GM21515 (cell line): Measurements from ENCODE around the gene ITGA4.
"Not testable (repeated sequence)": the region's sequence is repeated elsewhere in the genome, so short reads cannot be mapped to it uniquely, and the experiment has no call there.

ENCODE experiments used
- ATAC-seq: cut with Tn5 transposase; IDR thresholded peaks from one replicate; pipeline ENCODE4 v1.9.1; 2021; ENCODE audit not compliant: unreplicated experiment

ITGA4 gene

DNA sequence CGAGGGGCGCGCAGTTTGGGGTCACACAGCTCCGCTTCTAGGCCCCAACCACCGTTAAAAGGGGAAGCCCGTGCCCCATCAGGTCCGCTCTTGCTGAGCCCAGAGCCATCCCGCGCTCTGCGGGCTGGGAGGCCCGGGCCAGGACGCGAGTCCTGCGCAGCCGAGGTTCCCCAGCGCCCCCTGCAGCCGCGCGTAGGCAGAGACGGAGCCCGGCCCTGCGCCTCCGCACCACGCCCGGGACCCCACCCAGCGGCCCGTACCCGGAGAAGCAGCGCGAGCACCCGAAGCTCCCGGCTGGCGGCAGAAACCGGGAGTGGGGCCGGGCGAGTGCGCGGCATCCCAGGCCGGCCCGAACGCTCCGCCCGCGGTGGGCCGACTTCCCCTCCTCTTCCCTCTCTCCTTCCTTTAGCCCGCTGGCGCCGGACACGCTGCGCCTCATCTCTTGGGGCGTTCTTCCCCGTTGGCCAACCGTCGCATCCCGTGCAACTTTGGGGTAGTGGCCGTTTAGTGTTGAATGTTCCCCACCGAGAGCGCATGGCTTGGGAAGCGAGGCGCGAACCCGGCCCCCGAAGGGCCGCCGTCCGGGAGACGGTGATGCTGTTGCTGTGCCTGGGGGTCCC, at the start of gene ITGA4:
Gene ITGA4 (plus strand): TSS at position 266 of the 620 bp plus-strand sequence. CDS start 269 bp downstream, at position 535.
- ATAC-seq, result peak; percentile 75

DNA sequence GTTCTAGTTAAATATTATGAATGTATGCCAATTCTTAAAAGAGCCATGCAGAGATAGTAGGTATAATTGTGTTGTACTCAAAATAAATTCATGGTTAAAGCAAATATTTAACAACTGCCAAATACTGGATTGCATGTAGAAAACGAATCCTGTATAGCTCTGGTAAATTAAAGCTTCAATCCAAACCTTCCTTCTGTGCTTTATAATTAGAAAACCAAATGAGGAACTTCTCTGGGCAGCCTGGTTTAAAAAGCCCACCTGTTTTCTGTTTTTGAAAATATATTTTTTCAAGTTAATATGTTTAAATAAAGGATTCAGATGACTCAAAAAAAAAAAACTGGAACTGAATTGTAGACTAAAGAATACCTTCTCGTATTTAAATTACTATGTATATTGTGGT, 48.3 kb upstream of the ITGA4 start:
- ATAC-seq, result no peak

DNA sequence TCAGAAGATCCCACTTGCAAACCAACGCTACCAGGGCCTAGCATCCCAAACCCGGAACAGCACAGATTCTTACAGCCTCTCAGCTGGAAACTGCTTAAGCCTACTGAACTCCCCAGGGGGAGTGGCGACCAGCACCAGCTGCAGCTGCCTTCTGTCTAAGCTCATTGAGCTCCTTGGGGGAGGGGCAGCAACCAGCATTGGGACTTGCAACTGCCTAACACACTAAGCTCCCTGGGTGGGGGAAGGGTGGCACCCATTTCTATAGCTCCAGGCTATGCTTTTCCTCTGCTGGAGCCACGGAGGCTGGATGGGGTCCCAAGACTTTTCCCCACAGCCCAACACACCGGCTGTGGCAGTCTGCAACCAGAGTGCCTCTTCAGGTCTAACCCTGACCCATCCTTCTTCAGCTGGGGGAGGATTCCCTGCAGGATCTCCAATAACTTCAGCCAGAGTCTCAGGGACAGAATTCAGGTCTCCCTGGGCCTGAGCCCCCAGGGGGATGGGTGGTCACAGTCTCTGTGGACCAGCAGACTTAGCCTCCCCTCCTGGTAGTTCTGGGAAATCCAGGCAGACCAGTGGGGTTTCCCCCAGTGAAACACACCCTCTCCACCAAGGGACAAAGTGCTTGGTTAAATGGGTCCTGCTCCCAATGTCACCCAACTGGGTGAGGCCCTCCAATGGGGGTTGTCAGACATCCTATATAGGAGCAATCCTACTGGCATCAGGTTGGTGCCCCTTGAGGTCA, 45.9 kb upstream of the ITGA4 start:
- peak; percentile 95 for ATAC-seq

GRCh38 chr2:181419129-181419855, 37.9 kb upstream of the ITGA4 start:
- ATAC-seq, result no peak

DNA sequence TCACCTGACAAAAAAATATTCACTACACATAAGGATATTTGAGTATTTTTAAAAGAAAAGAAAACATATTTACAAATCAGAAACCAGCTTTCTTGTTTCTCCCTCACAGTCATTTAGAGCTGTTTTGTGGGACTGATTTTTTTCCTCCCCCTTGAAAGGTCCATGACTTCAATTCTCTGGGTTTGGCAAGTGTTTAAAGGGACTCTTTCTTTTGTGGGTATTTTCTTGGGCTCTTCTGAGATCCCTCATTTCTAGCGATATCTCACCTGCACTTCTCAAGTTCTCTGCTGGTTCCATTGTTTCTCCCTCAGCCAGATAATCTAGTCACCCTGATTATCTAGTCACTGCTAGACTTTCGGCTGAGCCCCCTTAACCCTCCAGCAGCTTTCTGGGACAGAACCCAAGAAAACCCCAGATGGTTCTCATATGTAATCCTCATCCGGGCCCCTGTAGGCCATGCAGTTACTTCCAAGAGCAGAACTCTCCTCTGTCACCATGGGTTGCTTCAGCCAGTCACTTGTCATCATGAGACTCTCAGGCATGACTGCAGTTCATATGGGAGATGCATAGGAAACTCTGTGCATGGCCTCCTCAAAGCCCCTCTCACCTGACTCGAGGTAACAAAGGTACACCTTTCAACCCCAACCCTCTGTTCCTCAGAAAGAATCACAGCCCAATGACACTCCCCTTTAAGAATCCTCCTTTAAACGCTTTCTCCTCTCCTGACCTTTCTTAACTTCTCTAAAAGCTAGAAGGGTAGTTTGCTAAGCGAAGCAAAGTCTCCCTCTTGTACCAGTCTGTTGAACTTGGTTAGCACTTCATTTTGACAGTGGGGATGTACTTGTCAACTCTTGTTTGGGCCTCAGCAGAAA, 36.7 kb upstream of the ITGA4 start:
- no peak for ATAC-seq

GRCh38 chr2:181421131-181421458, 36.1 kb upstream of the ITGA4 start:
- ATAC-seq, result no peak

- ATAC-seq, result no peak
These were observed 35.7 kb upstream of the ITGA4 start for GRCh38 chr2:181421464-181421863.

DNA sequence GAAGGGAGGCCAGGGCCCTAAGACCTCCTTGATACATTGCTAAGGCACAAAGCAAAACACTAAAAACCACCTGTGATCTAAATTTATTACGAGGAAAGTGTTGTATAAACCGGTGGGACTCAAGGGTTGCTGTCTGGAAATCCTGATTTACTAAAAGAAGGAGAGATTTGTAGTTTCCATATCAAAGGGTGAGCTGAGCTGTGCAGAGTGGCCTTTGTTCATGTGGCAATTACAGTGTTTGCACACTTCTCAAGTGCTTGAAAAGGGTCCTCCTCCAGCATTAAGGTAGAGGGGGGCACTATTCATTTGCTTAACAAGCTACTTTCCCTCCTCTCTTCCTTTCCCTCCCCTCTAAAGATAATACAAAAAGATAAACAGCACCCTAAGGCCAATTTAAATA, 30.5 kb upstream of the ITGA4 start:
- ATAC-seq, result no peak

- no peak for ATAC-seq
These were observed 26.6 kb upstream of the ITGA4 start for GRCh38 chr2:181430406-181431118.

- no peak for ATAC-seq
These were observed 25.5 kb upstream of the ITGA4 start for GRCh38 chr2:181431674-181432073.

DNA sequence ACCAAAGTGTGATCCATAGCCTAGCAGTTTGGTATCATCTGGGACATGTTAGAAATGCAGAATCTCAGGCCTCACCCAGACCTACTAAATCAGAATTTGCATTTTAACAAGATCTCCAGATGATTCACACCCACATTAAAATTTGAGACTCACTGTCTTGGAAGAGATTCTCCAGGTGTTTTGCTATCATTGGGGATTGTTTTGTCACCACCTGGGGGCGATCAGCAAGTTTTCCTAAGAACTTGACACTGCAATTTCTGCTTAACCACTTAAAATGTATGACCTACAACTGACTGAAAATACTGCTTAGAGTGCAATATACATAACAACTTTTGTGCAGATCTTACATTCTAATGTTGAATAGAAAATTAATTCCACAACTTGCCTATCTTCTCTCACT, 18.9 kb upstream of the ITGA4 start:
- ATAC-seq, result no peak

DNA sequence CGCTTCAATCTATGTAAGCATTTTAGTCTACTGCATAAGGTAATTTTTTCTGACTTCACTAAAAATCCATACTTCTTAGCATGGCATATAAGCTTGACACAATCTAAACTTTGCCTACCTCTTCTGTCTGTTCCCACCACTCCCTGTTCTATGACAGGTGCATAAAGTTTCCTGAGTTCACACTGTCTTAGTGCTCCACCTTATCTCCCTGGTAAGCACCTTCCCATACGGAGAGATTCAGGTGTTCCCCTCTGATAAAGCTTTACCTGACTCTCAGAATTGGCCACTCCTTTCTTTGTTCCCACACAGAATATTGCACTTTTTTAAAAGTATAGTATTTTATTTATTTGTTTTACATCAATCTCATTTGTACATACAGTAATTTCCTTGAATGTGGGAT, 16.8 kb upstream of the ITGA4 start:
- no peak for ATAC-seq

DNA sequence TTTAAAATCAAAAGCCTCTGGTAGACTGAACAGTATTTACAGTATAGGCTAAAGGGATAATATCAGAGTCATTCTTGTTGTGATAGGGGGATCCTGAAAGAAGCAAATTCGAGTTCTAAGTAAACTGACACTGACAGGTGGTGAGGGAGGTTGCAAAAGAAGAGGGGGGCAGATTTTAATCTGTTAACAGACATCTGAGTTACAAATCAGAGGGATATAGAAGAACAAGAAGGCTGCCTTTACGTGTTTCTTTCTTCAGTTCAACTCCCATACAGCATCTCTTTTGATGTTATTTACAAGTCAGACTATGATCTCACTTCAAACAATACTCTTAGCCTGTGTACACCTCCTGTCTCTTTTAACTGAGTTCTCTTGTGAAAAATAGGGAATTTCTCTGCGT, 16.3 kb upstream of the ITGA4 start:
- no peak for ATAC-seq

DNA sequence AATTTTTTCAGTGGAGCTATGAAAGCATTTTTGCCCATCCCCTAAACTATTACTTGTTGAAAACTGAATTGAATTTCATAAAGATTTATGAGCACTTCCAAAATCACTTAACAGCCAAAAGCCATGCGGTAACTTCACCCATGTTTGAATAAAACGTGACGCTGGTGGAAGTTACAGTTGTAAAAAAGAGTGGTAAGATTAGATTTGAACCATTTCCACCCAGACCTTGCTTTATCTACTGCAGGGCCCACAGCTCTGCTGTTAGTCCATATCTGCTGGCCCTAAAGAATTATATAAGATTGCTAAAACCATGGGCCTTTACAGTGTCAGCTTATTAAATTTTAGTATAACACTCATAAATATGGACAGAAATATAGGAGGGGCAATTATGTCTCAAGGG, 15.5 kb upstream of the ITGA4 start:
- ATAC-seq, result no peak

GRCh38 chr2:181444654-181445053, 12.5 kb upstream of the ITGA4 start:
- no peak for ATAC-seq

DNA sequence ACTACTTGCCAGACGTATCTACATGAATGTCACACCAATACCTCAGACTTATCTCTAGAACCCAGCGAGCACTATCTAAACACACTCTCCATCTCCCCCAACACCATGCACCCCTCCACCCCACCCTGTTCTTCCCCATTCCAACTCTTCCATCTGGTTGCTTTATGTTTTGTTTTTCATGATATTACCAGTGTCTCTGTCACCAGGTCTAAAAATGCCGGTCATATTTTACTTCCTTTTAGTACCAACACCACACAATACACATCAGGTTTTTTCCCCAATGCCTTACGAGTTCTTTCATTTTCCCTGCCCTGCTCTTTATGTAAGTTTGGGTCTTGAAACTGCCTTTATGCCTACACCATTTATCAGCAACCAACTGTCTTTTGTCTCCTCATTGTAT, 10.2 kb upstream of the ITGA4 start:
- no peak for ATAC-seq

GRCh38 chr2:181449278-181449677, 7.9 kb upstream of the ITGA4 start:
- not testable (repeated sequence) for ATAC-seq

GRCh38 chr2:181454686-181455450, 2.3 kb upstream of the ITGA4 start:
- ATAC-seq, result no peak

DNA sequence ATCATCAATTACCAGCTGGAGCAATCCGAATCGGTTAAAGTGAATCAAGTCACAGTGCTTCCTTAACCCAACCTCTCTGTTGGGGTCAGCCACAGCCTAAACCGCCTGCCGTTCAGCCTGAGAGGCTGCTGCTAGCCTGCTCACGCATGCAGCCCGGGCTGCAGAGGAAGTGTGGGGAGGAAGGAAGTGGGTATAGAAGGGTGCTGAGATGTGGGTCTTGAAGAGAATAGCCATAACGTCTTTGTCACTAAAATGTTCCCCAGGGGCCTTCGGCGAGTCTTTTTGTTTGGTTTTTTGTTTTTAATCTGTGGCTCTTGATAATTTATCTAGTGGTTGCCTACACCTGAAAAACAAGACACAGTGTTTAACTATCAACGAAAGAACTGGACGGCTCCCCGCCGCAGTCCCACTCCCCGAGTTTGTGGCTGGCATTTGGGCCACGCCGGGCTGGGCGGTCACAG, 496 bp upstream of the ITGA4 start:
- peak; percentile 72 for ATAC-seq
